ENCODE data around the gene SF3B4.

GRCh38 chr1:149879556-149879955, 48.0 kb downstream of the SF3B4 start:
- TF ChIP-seq, protein P1, sequence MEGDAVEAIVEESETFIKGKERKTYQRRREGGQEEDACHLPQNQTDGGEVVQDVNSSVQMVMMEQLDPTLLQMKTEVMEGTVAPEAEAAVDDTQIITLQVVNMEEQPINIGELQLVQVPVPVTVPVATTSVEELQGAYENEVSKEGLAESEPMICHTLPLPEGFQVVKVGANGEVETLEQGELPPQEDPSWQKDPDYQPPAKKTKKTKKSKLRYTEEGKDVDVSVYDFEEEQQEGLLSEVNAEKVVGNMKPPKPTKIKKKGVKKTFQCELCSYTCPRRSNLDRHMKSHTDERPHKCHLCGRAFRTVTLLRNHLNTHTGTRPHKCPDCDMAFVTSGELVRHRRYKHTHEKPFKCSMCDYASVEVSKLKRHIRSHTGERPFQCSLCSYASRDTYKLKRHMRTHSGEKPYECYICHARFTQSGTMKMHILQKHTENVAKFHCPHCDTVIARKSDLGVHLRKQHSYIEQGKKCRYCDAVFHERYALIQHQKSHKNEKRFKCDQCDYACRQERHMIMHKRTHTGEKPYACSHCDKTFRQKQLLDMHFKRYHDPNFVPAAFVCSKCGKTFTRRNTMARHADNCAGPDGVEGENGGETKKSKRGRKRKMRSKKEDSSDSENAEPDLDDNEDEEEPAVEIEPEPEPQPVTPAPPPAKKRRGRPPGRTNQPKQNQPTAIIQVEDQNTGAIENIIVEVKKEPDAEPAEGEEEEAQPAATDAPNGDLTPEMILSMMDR (IDR thresholded peaks at IDR 0.05), result no peak
- TF ChIP-seq POLR2A (IDR thresholded peaks at IDR 0.05), result no peak
